Parathyroid adenoma (tissue), 2 donors: ENCODE results near the gene DYNLT2.

ENCODE experiments used
- H2AFZ ChIP-seq: fragments of 300-600 bp; sonication (generic); one replicate; pipeline ENCODE4 v1.7.0; 2017; ENCODE audit warnings: antibody characterized with exemption, mild to moderate bottlenecking
- H3K27ac ChIP-seq: fragments of 300-600 bp; sonication (generic); one replicate; pipeline ENCODE4 v1.7.0; 2017
- H3K27me3 ChIP-seq: fragments of 300-600 bp; sonication (generic); one replicate; pipeline ENCODE4 v1.7.0; 2017; ENCODE audit warnings: low read length; ENCODE audit not compliant: control insufficient read depth, insufficient read depth
- H3K36me3 ChIP-seq: fragments of 300-600 bp; sonication (generic); one replicate; pipeline ENCODE4 v1.7.0; 2017; ENCODE audit warnings: low read length; ENCODE audit not compliant: control insufficient read depth, insufficient read depth
- H3K4me1 ChIP-seq: fragments of 300-600 bp; sonication (generic); one replicate; pipeline ENCODE4 v1.7.0; 2017; ENCODE audit warnings: control low read depth
- H3K4me2 ChIP-seq: fragments of 300-600 bp; sonication (generic); one replicate; pipeline ENCODE4 v1.7.0; 2017; ENCODE audit warnings: low read length
- H3K4me3 ChIP-seq: fragments of 300-600 bp; sonication (generic); one replicate; pipeline ENCODE4 v1.7.0; 2017; ENCODE audit warnings: low read depth, low read length
- H3K79me2 ChIP-seq: fragments of 300-600 bp; sonication (generic); one replicate; pipeline ENCODE4 v1.7.0; 2017; ENCODE audit warnings: control low read depth
- H3K9ac ChIP-seq: fragments of 300-600 bp; sonication (generic); one replicate; pipeline ENCODE4 v1.7.0; 2017; ENCODE audit warnings: mild to moderate bottlenecking
- H3K9me3 ChIP-seq: fragments of 300-600 bp; sonication (generic); one replicate; pipeline ENCODE4 v1.7.0; 2017; ENCODE audit warnings: low read length; ENCODE audit not compliant: control insufficient read depth
- CTCF ChIP-seq: fragments of 300-600 bp; sonication (generic); IDR thresholded peaks from one replicate; pipeline ENCODE4 v1.7.0; 2017; ENCODE audit warnings: antibody characterized with exemption, mild to moderate bottlenecking
- donor health status: primary hyperparathyroidism.

The DYNLT2 gene

GRCh38 chr6:169779896-169780295, 28.5 kb upstream of the DYNLT2 start:
- Histone ChIP-seq H3K4me1 (no peaks in the 10 kb centered on the region), H3K4me2 (no peak overlapping the region), H2AFZ (no peak overlapping the region), H3K9ac (no peak overlapping the region), H3K9me3 (no peaks in the 10 kb centered on the region), H3K79me2 (no peaks in the 10 kb centered on the region), H3K27me3 (no peaks in the 10 kb centered on the region), H3K4me3 (no peak overlapping the region), H3K27ac (no peak overlapping the region), H3K36me3 (no peaks in the 10 kb centered on the region)
- TF ChIP-seq CTCF = no peak

GRCh38 chr6:169779092-169779815, 27.9 kb upstream of the DYNLT2 start:
- Histone ChIP-seq H3K27ac (no peak overlapping the region), H3K9me3 (no peaks in the 10 kb centered on the region), H3K4me3 (no peak overlapping the region), H3K4me1 (no peaks in the 10 kb centered on the region), H3K9ac (no peak overlapping the region), H3K27me3 (no peaks in the 10 kb centered on the region), H3K79me2 (no peaks in the 10 kb centered on the region), H3K36me3 (no peaks in the 10 kb centered on the region), H3K4me2 (no peak overlapping the region), H2AFZ (no peak overlapping the region)
- no peak for TF ChIP-seq CTCF

- Histone ChIP-seq H3K27me3 (no peaks in the 10 kb centered on the region), H3K4me1 (no peaks in the 10 kb centered on the region), H3K79me2 (no peaks in the 10 kb centered on the region), H3K9ac (no peak overlapping the region), H3K9me3 (no peaks in the 10 kb centered on the region), H3K4me2 (no peak overlapping the region), H2AFZ (no peak overlapping the region), H3K27ac (no peak overlapping the region), H3K4me3 (no peak overlapping the region), H3K36me3 (no peaks in the 10 kb centered on the region)
- no peak for TF ChIP-seq CTCF
Measured at GRCh38 chr6:169778646-169779045, 27.3 kb upstream of the DYNLT2 start.

- Histone ChIP-seq H3K4me3 (no peak overlapping the region), H3K36me3 (no peaks in the 10 kb centered on the region), H3K9me3 (no peaks in the 10 kb centered on the region), H3K27me3 (no peaks in the 10 kb centered on the region), H3K4me2 (no peak overlapping the region), H3K27ac (no peak overlapping the region), H3K9ac (no peak overlapping the region), H3K4me1 (no peaks in the 10 kb centered on the region), H3K79me2 (no peaks in the 10 kb centered on the region), H2AFZ (no peak overlapping the region)
- TF ChIP-seq CTCF = no peak
Measured at GRCh38 chr6:169777896-169778295, 26.5 kb upstream of the DYNLT2 start.

GRCh38 chr6:169776379-169776778, 25.0 kb upstream of the DYNLT2 start:
- Histone ChIP-seq H3K4me3 (no peak overlapping the region), H3K9me3 (no peaks in the 10 kb centered on the region), H3K36me3 (no peaks in the 10 kb centered on the region), H3K4me2 (no peak overlapping the region), H3K9ac (no peak overlapping the region), H3K27ac (no peak overlapping the region), H3K27me3 (no peaks in the 10 kb centered on the region), H3K4me1 (no peaks in the 10 kb centered on the region), H2AFZ (no peak overlapping the region), H3K79me2 (no peaks in the 10 kb centered on the region)
- TF ChIP-seq CTCF = no peak
